ENCODE measurements around the gene ENPP5.
"Not testable (repeated sequence)": the region's sequence is repeated elsewhere in the genome, so short reads cannot be mapped to it uniquely, and the experiment has no call there.

Gene ENPP5

DNA sequence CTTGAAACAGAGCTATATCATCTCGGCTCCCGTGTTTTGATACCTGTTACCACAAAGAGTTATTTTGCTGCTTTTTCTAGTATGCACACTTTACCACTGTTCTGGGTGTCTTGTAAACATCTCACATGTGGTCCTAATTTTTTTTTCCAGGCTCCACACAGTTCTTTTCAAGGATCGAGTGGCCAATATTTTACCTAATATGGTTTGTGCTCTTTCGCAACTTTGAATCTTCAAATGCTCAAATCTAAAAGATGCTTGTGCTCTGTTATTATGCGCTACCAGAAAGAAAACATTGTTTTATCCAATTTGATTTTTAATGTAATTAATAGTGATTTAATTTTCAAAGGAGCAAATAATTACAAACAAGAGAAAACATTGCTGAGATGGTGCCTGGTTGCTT lies 10.7 kb downstream of the ENPP5 start:
- Histone ChIP-seq H3K9ac (ENCODE audit: low read length) (no peak overlapping the region), H2AFZ (ENCODE audit: low read length) (no peak overlapping the region), H3K9me3 (ENCODE audit: low read length) (no peaks in the 10 kb centered on the region), H3K27me3 (ENCODE audit: insufficient read depth, low read length) (no peaks in the 10 kb centered on the region), H3F3A (ENCODE audit: insufficient read depth, low read length) (no peaks in the 10 kb centered on the region), H3K4me1 (ENCODE audit: insufficient read depth, low read length, severe bottlenecking) (no peaks in the 10 kb centered on the region), H3K4me3 (ENCODE audit: low read depth, low read length, poor library complexity, severe bottlenecking) (no peak overlapping the region), H3K27ac (ENCODE audit: low read depth, low read length, poor library complexity, severe bottlenecking) (no peak overlapping the region), H3K4me2 (ENCODE audit: low read length) (no peak overlapping the region), H3K9me2 (ENCODE audit: low read depth, low read length) (no peaks in the 10 kb centered on the region), H3K79me2 (ENCODE audit: insufficient read depth, low read length) (no peaks in the 10 kb centered on the region), H3K36me3 (ENCODE audit: insufficient read depth, low read length) (peaks cover 38% of the 10 kb centered on the region), H4K20me1 (ENCODE audit: insufficient read depth, low read length) (no peaks in the 10 kb centered on the region)
- TF ChIP-seq CTCF (IDR thresholded peaks at IDR 0.05; ENCODE audit: low read length) (no peak), EZH2 (IDR thresholded peaks at IDR 0.05; ENCODE audit: borderline replicate concordance, low read length) (no peak)

GRCh38 chr6:46159229-46159628 lies 11.6 kb downstream of the ENPP5 start:
- Histone ChIP-seq H3K27me3 (ENCODE audit: insufficient read depth, low read length) (no peaks in the 10 kb centered on the region), H3K9me2 (ENCODE audit: low read depth, low read length) (no peaks in the 10 kb centered on the region), H3K36me3 (ENCODE audit: insufficient read depth, low read length) (peaks cover 35% of the 10 kb centered on the region), H3K4me1 (ENCODE audit: insufficient read depth, low read length, severe bottlenecking) (no peaks in the 10 kb centered on the region), H4K20me1 (ENCODE audit: insufficient read depth, low read length) (no peaks in the 10 kb centered on the region), H3K27ac (ENCODE audit: low read depth, low read length, poor library complexity, severe bottlenecking) (no peak overlapping the region), H3K9me3 (ENCODE audit: low read length) (no peaks in the 10 kb centered on the region), H3K4me3 (ENCODE audit: low read depth, low read length, poor library complexity, severe bottlenecking) (no peak overlapping the region), H3K79me2 (ENCODE audit: insufficient read depth, low read length) (no peaks in the 10 kb centered on the region), H2AFZ (ENCODE audit: low read length) (no peak overlapping the region), H3K4me2 (ENCODE audit: low read length) (no peak overlapping the region), H3K9ac (ENCODE audit: low read length) (no peak overlapping the region), H3F3A (ENCODE audit: insufficient read depth, low read length) (no peaks in the 10 kb centered on the region)
- TF ChIP-seq CTCF (IDR thresholded peaks at IDR 0.05; ENCODE audit: low read length) (no peak), EZH2 (IDR thresholded peaks at IDR 0.05; ENCODE audit: borderline replicate concordance, low read length) (no peak)

- Histone ChIP-seq H3K4me2 (ENCODE audit: low read length) (no peak overlapping the region), H3K79me2 (ENCODE audit: insufficient read depth, low read length) (no peaks in the 10 kb centered on the region), H3K27me3 (ENCODE audit: insufficient read depth, low read length) (no peaks in the 10 kb centered on the region), H3K4me1 (ENCODE audit: insufficient read depth, low read length, severe bottlenecking) (no peaks in the 10 kb centered on the region), H3K9ac (ENCODE audit: low read length) (no peak overlapping the region), H3K9me3 (ENCODE audit: low read length) (no peaks in the 10 kb centered on the region), H2AFZ (ENCODE audit: low read length) (no peak overlapping the region), H3F3A (ENCODE audit: insufficient read depth, low read length) (no peaks in the 10 kb centered on the region), H3K36me3 (ENCODE audit: insufficient read depth, low read length) (peaks cover 22% of the 10 kb centered on the region), H3K4me3 (ENCODE audit: low read depth, low read length, poor library complexity, severe bottlenecking) (no peak overlapping the region), H3K9me2 (ENCODE audit: low read depth, low read length) (no peaks in the 10 kb centered on the region), H4K20me1 (ENCODE audit: insufficient read depth, low read length) (no peaks in the 10 kb centered on the region), H3K27ac (ENCODE audit: low read depth, low read length, poor library complexity, severe bottlenecking) (no peak overlapping the region)
- TF ChIP-seq CTCF (IDR thresholded peaks at IDR 0.05; ENCODE audit: low read length) (no peak), EZH2 (IDR thresholded peaks at IDR 0.05; ENCODE audit: borderline replicate concordance, low read length) (no peak)
These were observed 14.1 kb downstream of the ENPP5 start for GRCh38 chr6:46156701-46157100.

GRCh38 chr6:46149066-46149465 lies 21.7 kb downstream of the ENPP5 start:
- not testable (repeated sequence) for H4K20me1 ChIP-seq (ENCODE audit: insufficient read depth, low read length); H3K79me2 ChIP-seq (ENCODE audit: insufficient read depth, low read length); H3F3A ChIP-seq (ENCODE audit: insufficient read depth, low read length); H3K4me3 ChIP-seq (ENCODE audit: low read depth, low read length, poor library complexity, severe bottlenecking); H3K9me3 ChIP-seq (ENCODE audit: low read length); H3K9ac ChIP-seq (ENCODE audit: low read length); H3K27me3 ChIP-seq (ENCODE audit: insufficient read depth, low read length); H3K4me2 ChIP-seq (ENCODE audit: low read length); H3K36me3 ChIP-seq (ENCODE audit: insufficient read depth, low read length); H3K9me2 ChIP-seq (ENCODE audit: low read depth, low read length); H3K27ac ChIP-seq (ENCODE audit: low read depth, low read length, poor library complexity, severe bottlenecking); H2AFZ ChIP-seq (ENCODE audit: low read length); H3K4me1 ChIP-seq (ENCODE audit: insufficient read depth, low read length, severe bottlenecking)

Measured in OCI-LY1 (cell line).